HG03565 (cell line): ENCODE results near the gene KDM2B.
"Not testable (repeated sequence)": the region's sequence is repeated elsewhere in the genome, so short reads cannot be mapped to it uniquely, and the experiment has no call there.

ENCODE experiments used
- ATAC-seq: cut with Tn5 transposase; IDR thresholded peaks from one replicate; pipeline ENCODE4 v1.9.1; 2021; ENCODE audit warnings: mild to moderate bottlenecking, moderate library complexity; ENCODE audit not compliant: unreplicated experiment

KDM2B gene

GRCh38 chr12:121507984-121508383 is 72.8 kb downstream of the KDM2B start:
- ATAC-seq: no peak

GRCh38 chr12:121507245-121507644 is 73.6 kb downstream of the KDM2B start:
- no peak for ATAC-seq

- ATAC-seq: no peak
Measured at GRCh38 chr12:121505513-121505912, 75.3 kb downstream of the KDM2B start.

DNA sequence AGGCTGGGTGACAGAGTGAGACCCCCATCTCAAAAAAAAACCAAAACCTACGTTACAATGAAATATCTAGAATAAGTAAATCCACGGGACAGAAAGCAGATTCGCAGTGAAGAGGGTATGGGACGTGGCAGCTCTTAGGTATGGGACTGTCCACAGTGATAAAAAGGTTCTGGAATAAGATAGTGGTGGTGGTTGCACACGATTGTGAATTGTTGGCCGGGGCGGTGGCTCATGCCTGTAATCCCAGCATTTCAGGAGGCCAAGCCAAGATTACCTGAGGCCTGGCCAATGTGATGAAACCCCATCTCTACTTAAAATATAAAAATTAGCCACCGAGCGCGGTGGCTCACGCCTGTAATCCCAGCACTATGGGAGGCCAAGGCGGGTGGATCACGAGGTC is 76.3 kb downstream of the KDM2B start:
- ATAC-seq: no peak

DNA sequence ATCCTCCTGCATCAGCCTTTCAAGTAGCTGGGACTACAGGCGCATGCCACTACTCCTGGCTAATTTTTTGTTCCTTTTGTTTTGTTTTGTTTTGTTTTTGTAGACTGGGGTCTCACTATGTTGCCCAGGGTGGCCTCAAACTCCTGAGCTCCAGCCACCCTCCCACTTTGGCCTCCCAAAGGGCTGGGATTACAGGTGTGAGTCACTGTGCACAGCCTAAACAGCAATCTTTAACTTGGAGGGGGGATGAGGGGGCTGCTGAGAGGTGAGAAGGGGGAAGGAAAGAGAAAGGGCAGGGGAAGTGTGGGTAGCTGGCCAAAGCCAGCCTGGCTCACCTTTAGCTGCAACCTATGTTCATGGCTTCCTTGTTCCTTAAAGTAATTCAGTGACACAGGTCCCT is 77.4 kb downstream of the KDM2B start:
- ATAC-seq: no peak

DNA sequence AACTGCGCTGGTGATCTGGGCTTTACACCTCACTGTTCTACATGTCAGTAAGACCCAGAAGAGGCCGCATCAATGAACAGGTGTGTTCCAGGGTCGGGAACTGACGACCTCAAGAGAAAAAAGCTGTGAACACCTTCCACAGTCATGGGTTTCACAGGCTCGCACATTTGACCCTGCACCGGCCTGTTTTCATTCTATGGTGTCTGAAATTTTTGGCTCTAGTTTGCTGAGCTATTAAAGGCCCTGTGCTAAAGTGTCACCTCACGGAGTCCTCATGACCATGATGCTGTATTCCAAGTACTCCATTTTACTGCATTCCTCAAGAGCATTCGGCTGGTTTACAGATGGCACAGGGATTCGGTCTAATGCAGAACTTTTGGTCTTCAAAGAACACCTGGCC is 78.9 kb downstream of the KDM2B start:
- no peak for ATAC-seq

DNA sequence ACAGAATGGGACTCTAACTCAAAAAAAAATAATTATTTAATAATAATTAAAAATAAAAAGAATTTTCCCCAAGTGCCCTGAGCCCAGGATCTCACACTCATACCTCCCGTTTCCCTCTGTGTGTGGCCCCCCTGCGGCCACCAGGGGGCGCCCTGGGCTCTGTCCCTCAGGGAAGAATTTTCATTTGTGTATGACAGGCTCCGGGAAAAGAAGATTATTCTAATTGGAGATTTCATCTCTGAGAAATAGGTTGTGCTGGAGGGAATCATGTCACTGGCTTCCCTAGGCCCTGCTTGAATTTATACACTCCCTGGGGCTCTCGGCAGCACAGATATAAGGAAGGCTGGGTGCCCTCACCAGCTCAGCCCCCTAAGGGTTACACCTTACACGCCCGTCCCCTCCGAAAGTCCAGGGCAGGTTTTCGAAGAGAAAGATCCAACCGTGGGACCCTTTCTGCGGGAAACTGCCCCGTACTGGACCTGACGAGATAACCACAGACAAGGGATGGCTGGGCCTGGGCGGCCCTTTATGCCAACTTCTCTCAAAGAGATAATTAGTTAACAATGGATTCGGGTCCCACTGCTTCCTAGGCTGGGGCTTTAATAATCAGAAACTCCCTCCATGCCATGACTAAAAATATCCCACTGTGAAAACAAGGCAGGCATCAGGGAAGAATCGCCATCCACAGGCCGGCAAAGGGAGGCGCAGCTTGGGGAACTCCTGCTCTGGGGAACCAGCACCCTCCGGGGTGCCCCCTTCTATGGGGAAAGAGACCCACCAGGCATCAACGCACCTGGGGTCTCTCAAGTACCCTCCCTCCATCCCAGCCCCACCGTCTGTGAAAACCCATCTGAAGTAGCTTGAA is 80.7 kb downstream of the KDM2B start:
- no peak for ATAC-seq

- no peak for ATAC-seq
Measured at GRCh38 chr12:121495746-121496145, 85.1 kb downstream of the KDM2B start.

DNA sequence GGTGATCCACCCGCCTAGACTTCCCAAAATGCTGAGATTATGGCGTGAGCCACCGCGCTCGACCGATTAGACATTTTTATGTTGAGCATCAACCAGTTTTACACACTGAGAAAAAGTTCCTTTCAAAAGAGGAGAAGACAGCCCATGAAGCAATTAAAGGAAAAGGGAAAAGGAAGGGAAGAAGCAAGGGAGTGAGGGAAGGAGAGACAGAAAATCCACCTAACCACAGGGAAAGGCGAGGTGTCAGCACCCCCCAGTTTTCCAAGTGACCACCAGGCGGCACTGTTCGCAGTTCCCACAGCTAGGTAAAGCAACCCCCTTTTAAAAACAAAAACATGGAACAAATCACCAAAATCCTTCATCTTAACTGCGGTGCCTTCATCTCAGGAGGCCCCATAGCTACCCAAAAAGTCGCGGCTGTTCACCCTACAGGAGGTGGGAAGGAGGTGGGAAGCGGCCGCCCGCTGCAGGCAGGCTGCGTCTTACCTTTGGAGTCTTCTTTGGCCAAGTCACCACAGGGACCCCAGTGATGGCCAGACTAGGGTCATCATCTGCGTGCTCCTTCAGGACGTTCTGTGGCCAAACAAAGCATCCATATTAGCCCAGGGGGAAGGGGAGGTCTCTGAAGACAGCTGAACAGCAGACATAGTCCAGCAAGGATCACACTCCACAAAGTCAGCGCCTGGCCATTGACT is 86.6 kb downstream of the KDM2B start:
- no peak for ATAC-seq

GRCh38 chr12:121490401-121491281 is 90.2 kb downstream of the KDM2B start:
- ATAC-seq: no peak

DNA sequence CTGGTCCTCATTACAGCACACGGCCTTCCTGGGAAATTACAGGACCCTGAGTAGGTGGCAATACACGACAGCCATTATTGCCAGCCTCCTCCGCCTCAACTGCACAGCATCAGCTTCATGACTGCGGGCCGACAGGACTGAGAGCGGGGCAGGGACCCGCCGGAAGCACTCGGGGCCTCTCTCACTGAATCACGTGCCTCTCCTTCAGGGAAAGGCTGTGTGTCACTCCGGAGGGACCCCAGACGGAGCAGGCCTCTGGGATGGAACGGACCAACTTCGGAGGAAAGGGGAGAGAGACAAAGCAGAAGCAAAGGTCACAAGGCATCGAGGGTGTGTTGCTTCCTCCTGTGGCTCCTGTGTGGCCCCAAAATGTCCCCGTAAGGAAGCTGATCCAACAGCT is 90.9 kb downstream of the KDM2B start:
- no peak for ATAC-seq

DNA sequence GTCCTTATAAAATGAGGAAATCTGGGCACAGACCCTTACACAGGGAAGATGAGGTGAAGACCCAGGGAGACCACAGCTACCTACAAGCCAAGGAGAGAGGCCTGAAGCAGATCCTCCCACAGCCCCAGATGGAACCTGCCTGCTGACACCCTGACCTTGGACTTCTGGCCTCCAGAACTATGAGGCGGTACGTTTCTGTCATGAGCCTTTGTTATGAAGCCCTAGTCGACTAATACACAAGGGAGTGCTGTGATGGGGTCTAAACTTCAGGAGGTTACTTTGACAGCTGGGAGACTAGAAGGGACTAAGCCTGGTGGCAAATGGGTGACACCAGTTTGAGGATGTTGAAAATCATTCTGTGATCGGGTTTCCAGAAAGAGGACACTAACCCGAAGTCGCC is 95.9 kb downstream of the KDM2B start:
- ATAC-seq: no peak

- not testable (repeated sequence) for ATAC-seq
Measured at GRCh38 chr12:121484564-121484963, 96.3 kb downstream of the KDM2B start.

DNA sequence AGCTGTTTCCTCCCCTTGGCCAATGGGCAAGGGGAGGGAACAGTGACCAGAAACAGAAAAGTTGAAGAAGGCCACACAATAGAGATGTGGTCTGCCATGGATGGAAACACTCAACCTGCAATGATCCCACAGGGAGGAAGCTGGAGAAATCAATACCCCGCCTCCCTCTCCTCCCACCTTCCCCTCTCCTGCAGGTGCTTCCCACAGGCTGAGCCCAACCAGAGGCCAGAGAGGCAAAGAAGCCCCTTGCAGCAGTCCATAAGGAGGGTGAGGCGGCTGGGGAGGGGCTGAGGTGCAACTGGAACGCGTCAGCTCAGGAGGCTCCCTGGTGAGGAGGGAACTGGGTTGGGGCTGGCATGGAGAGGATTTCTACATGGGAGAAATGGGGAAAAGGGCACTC is 96.9 kb downstream of the KDM2B start:
- ATAC-seq: no peak

DNA sequence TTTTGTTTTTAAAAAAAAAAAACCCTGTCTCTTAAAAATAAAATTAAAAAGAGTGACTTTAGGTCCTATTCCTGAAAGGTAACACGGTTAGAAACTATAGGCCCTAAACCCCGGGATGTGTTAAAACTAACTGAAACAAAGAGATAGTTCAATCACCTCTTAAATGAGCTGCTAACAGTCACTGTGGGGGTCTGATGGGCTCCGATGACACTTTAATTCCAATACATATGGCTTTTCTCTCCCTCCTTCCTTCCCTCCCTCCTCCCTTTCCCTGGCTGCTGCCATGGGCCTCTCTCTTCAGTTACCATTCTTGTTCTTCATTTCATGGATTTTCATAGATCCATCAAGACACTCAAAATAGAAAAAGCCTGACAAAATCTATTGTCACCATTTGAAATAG is 104.3 kb downstream of the KDM2B start:
- no peak for ATAC-seq

DNA sequence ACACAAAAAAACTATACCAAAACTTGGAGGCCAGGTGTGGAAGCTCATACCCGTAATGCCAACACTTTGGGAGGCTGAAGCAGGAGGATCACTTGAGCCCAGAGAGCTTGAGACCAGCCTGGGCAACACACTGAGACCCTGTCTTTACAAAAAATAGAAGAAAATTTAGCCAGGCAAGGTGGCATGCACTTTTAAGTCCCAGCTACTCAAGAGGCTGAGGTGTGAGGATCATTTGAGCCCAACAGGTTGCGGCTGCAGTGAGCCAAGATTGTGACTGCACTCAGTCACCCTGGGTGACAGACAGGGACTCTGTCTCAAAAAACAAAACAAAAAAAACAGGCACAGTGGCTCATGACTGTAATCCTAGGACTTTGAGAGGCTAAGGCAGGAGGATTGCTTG is 105.5 kb downstream of the KDM2B start:
- no peak for ATAC-seq

DNA sequence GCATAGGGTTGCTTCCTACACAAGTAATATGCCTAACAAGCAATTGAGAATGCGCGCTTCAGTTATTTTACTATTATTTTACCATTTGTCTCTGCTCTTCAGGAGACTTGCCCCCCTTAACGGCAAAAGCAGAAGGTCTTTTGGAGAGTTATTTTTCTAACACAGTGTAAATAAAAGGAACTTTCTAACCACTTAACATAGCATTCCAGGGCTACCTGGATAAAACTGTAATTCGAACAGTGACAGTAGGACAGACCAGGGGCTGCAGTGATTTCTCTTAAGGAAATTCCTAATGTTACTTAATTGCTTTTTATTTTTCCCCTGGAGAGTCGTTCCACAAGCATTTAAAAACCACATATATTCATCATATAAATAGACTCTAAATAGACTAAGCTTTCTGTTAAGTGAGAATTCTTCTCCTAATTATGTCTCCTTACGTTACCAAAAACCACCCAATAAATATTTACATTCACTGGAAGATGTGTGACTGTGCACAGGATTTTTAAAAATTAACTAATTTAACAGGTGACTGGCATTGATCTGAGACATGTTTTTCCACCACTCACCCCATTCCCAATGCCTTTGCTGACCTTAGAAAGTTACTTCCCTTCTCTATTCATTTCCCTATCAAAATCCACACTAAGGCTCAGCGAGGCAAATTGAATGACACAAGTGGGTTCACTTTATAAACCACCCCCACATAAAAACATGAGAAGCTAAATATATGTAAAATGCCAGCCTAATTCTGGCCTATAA is 108.5 kb downstream of the KDM2B start:
- no peak for ATAC-seq

- ATAC-seq: no peak
Measured at GRCh38 chr12:121470751-121471150, 110.1 kb downstream of the KDM2B start.

DNA sequence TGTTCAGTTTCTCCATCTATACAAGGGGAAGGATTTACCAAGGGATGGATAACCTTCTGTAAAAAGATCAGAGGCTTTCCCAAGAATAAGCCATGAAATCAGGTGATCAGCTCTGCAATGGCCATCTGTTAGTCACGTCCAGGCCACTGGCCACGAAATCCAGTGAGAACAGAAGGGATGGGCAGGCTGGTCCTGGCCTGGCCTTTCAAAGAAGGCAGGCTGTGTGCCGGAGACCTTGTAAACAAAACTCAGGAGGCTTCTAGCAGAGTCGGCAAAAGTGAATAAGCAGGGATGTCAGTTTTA is 112.4 kb downstream of the KDM2B start:
- no peak for ATAC-seq

GRCh38 chr12:121467638-121468498 is 113.0 kb downstream of the KDM2B start:
- ATAC-seq: peak; percentile 3
